Rectal smooth muscle tissue (tissue), 1 donor: ENCODE measurements around the gene PRPF40B.

Experiments used
- H3K27ac ChIP-seq: one replicate; pipeline ENCODE4 v1.7.0; 2013; ENCODE audit warnings: low read depth, low read length, inconsistent platforms
- H3K27me3 ChIP-seq: one replicate; pipeline ENCODE4 v1.7.0; 2013; ENCODE audit warnings: low read length; ENCODE audit not compliant: control insufficient read depth, insufficient read depth
- H3K36me3 ChIP-seq: one replicate; pipeline ENCODE4 v1.7.0; 2013; ENCODE audit warnings: low read length; ENCODE audit not compliant: control insufficient read depth, insufficient read depth
- H3K4me1 ChIP-seq: one replicate; pipeline ENCODE4 v1.7.0; 2013; ENCODE audit warnings: low read length; ENCODE audit not compliant: control insufficient read depth, insufficient read depth
- H3K4me3 ChIP-seq: one replicate; pipeline ENCODE4 v1.7.0; 2013; ENCODE audit warnings: low read length
- H3K9ac ChIP-seq: one replicate; pipeline ENCODE4 v1.7.0; 2013; ENCODE audit warnings: low read length

PRPF40B gene

DNA sequence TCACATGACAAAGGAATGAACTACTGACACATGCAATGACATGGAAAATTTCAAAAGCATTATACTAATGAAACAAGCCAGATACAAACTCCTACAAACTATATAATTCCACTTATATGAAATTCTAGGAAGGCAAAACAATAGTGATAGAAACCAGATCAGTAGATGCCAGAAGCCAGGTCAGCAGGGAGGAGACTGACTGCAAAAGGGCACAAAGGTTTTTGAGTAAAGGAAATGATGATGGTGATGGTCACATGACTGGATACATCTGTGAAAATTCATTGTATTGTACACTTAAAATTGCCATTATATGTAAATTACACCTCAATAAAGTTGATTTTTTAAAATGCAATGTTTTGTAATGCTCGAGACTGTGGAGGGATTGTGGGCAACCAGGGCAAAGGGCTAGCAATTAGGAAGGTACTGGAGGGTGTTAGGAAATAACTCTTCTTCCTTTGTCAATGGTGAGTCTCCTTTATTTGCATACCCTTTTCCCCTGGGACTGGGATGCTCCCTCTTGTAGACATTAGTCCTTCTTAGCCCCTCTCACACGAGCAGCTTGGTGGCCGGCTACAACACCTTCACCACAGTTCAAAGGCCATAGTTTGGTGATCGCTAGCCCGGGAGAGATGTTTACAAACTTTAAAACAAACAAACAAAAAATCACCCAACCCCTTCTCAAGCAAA, 6.7 kb upstream of the PRPF40B start:
- H3K9ac ChIP-seq: no peak overlapping the region
- peaks cover 2% of the 10 kb centered on the region for H3K4me1 ChIP-seq
- no peak overlapping the region for H3K27ac ChIP-seq
- H3K27me3 ChIP-seq: no peaks in the 10 kb centered on the region
- H3K36me3 ChIP-seq: no peaks in the 10 kb centered on the region
- no peak overlapping the region for H3K4me3 ChIP-seq

- Histone ChIP-seq H3K27me3 (no peaks in the 10 kb centered on the region), H3K9ac (no peak overlapping the region), H3K4me3 (no peak overlapping the region), H3K27ac (no peak overlapping the region), H3K36me3 (no peaks in the 10 kb centered on the region), H3K4me1 (peaks cover 11% of the 10 kb centered on the region)
These were observed 4.8 kb upstream of the PRPF40B start for GRCh38 chr12:49618576-49618975.

GRCh38 chr12:49619286-49619685, 4.1 kb upstream of the PRPF40B start:
- Histone ChIP-seq H3K27me3 (no peaks in the 10 kb centered on the region), H3K4me3 (no peak overlapping the region), H3K36me3 (no peaks in the 10 kb centered on the region), H3K9ac (no peak overlapping the region), H3K4me1 (peaks cover 11% of the 10 kb centered on the region), H3K27ac (no peak overlapping the region)

DNA sequence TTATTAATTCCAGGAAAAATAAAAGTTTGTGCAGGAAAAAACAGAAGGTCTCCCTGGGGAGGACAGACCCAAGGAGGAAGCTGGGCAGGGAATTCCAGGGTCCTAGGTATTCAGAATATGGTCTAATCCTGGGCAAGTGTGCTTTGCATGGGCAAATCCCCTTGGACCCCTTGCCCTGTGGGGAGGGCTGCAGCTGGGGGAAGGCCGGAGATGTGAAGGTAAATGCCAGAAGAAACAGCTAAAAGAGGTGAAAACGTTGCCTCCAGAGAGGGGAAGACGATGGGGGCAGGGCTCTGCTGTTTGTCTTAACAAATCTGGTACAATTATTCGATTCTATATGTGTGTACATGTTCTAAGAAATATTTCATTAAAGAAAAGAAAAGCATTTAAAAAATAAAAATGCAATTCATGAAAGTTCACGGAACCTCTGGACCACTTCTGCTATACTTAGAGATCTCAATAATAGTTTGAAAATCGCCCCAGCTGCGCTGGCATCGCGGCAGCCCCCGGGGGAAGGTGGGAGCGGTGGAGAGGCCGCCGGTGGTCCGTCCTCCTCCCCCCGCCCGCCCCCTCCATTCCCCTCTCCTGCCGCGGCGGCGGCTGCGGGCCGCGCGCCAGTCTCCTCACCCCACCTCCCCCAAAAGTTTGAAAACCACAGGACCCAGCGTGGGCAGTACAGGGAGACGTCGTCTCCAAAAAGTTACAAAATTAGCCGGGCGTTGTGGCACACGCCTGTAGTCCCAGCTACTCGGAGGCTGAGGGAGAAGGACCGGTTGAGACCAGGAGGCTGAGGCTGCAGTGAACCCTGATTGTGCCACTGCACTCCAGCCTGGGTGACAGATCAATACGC, 1.5 kb upstream of the PRPF40B start:
- H3K36me3 ChIP-seq: no peaks in the 10 kb centered on the region
- H3K9ac ChIP-seq: peak overlapping the region; percentile 78
- peak overlapping the region; percentile 87 for H3K4me3 ChIP-seq
- no peaks in the 10 kb centered on the region for H3K27me3 ChIP-seq
- H3K27ac ChIP-seq: peak overlapping the region; percentile 94
- peaks cover 11% of the 10 kb centered on the region for H3K4me1 ChIP-seq

DNA sequence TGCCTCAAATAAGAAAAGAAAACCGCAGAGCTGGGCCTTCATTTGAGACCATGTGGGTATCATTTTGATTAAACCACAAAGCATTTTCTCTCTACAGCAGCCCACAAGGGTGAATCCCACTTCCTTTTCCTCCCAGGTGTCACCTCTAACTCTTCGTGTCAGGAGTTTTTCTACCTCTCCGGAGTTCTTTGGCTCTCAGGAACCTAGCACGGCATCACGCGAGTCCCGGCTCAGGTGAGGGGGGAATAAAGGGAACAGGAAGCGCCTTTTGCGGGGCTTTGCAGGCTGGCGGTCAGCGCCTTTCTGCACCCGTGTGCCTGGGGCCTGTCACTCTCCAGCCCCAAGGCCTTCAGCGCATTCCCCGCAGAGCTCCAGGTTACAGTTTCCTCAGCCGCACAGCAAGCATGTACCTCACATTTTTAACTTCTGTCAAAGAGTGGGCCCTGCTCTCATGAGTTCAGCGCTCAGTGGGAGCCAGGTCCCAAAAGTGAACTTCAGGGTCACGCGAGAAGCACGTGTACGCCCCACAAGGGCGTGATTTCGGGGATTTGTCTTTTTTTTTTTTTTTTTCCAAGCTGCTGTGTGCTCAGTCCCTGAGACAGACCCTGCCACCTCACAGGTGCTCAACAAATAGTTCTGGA, 740 bp upstream of the PRPF40B start:
- peak overlapping the region; percentile 87 for H3K4me3 ChIP-seq
- peak overlapping the region; percentile 94 for H3K27ac ChIP-seq
- H3K36me3 ChIP-seq: no peaks in the 10 kb centered on the region
- H3K27me3 ChIP-seq: no peaks in the 10 kb centered on the region
- H3K9ac ChIP-seq: peak overlapping the region; percentile 78
- H3K4me1 ChIP-seq: peaks cover 11% of the 10 kb centered on the region

DNA sequence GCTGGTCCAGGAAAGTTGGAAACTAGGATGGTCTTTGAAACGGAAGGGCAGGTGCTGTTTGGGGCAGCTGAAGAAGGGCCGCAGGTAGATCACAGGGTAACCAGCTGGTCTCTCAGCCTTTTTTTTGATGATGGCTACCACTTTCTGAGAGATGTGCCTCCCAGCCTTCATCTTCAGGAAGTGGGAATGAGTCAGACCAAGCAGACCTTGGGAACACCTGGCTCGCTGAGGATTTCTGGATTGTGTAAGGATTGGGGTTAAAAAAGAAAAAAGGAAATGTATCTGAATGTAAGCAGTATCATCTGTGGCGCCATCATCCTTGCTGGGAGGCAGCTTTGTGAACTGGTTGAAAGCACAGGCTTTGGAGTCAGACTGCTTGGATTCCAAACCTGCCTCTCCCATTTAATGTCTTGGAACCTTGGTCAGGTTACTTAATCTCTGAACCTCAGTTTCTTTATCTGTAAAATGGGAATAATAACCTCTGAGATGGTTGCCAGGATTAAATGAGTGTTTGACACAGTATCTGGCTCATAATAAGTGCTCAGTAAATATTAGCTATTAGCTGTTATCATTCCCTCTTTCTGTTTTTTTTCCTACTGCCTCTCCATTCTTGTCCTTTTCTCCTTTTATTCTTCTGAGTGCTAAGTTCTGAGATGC, 1.7 kb downstream of the PRPF40B start:
- no peak overlapping the region for H3K4me3 ChIP-seq
- no peaks in the 10 kb centered on the region for H3K27me3 ChIP-seq
- no peaks in the 10 kb centered on the region for H3K36me3 ChIP-seq
- H3K9ac ChIP-seq: no peak overlapping the region
- H3K4me1 ChIP-seq: peaks cover 11% of the 10 kb centered on the region
- no peak overlapping the region for H3K27ac ChIP-seq

DNA sequence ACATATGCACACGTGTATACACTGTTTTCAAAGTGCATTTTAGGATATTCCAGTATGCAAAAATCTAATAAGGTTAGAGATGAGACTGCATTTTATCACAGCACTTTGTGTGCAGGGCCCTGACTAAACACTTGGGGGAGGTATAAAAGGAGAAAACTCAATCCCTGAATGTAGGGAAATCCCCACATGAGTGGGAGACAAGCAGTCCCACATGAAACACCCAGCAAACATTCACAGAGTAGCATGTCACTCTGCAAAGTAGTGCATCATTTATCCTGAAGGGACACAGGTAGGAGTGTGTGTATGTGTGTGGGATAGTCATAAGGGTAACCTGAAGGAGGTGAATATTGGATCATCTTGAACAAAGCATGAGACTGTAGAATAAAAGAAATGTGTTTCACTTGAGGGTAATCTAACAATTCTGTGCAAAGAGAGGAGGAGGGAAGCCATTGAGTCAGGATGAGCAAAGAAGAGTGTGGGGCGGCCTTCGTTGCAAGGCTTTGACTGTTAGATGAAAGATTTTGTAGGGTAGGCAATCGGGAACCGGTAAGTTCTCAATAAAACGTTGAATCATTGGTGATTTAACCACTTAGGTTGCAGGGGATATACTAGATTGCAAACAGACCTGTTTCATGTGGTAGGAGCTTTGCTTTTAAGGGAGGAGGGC, 2.9 kb downstream of the PRPF40B start:
- Histone ChIP-seq H3K4me1 (peaks cover 11% of the 10 kb centered on the region), H3K36me3 (no peaks in the 10 kb centered on the region), H3K9ac (no peak overlapping the region), H3K4me3 (no peak overlapping the region), H3K27ac (no peak overlapping the region), H3K27me3 (no peaks in the 10 kb centered on the region)

DNA sequence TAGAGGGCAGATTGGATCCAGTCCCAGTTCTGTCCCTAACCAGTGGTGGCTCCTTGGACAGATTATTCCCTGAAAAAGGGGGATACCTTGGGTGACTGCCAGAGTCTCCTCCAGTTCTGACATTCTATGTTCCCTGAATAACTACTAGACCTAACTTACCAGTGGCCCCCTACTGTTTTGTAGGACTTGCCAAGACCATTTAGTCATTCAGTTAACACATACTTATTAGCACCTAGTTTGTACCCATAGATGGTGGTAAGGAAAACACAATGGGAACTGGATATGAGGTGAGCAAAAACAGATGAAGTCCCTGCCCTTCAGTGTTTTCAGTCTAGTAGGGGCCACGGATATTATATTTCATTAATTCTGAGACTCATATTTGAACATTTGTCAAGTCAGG, 3.5 kb downstream of the PRPF40B start:
- Histone ChIP-seq H3K27ac (no peak overlapping the region), H3K36me3 (no peaks in the 10 kb centered on the region), H3K27me3 (no peaks in the 10 kb centered on the region), H3K9ac (no peak overlapping the region), H3K4me3 (no peak overlapping the region), H3K4me1 (peaks cover 8% of the 10 kb centered on the region)

DNA sequence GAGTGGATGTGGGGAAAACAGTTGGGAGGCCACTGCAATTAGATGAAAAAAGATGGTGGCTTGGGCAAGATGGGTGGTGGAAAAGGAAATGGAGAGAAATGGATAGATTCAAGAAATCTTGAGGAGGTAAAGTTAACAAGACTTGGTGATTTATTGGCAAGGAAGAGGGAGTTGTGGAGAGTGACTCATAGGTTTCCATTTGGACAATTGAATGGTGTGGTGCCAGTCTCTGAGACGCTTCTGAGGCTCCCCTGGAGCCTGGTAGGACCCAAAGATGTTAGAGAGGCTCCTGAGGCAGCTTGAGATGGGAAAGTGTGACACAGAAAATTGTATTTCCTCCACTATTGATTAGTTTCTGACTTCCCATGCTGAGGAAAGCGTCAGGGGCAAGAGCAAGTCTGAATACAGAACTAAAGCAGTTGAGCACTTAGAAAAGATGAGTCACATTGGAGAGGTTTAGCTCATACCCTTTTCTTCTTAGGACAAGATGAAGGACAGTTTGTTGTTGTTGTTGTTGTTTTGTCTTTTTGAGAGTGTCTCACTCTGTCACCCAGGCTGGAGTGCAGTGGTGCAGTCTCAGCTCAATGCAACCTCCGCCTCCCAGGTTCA, 4.5 kb downstream of the PRPF40B start:
- Histone ChIP-seq H3K27ac (no peak overlapping the region), H3K27me3 (no peaks in the 10 kb centered on the region), H3K36me3 (no peaks in the 10 kb centered on the region), H3K9ac (no peak overlapping the region), H3K4me1 (peaks cover under 1% of the 10 kb centered on the region), H3K4me3 (no peak overlapping the region)

DNA sequence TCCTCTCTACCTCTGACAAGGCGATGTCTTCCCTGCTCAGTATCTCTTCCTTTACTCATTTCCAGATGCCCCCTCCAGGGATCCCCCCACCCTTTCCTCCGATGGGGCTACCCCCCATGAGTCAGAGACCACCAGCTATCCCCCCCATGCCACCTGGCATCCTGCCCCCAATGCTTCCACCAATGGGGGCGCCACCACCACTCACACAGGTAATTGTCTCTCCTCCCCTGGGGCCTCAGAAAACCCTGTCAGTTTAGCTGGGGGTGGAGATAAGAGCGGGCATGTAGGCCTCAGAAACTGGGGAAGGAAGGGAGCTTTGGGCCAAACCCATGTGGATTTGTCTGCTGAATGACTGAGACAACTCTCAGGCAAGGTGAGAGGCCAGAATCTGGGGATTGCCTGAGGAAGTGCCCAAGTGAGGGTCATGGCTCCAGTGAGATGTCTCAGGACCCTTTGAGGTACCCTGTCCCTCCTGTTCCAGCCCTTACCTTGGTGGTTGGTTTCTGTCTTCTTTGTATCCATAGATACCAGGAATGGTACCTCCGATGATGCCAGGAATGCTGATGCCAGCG, 8.1 kb downstream of the PRPF40B start:
- H3K27ac ChIP-seq: no peak overlapping the region
- H3K36me3 ChIP-seq: no peaks in the 10 kb centered on the region
- H3K27me3 ChIP-seq: no peaks in the 10 kb centered on the region
- no peak overlapping the region for H3K4me3 ChIP-seq
- no peak overlapping the region for H3K9ac ChIP-seq
- no peaks in the 10 kb centered on the region for H3K4me1 ChIP-seq

DNA sequence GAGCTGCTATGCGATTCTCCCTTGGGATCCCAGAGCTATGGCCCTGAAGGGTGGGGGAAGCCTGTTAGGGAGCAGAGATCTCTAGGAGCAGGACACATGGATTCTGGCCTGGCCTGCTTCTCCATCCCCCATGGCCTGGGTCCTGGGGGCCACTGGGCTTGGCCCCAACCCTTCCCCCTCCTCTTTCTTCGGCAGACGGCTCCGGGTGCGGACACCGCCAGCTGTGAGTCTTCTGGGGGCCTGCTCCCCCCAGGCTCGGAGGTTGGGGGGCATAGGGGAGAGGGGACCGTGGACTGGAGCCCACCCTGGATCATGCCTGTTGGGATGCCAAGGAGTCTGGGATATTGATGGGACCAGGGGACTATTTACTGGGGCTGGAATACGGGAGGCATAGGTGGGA, 9.0 kb downstream of the PRPF40B start:
- Histone ChIP-seq H3K4me3 (no peak overlapping the region), H3K27ac (no peak overlapping the region), H3K36me3 (no peaks in the 10 kb centered on the region), H3K4me1 (peaks cover 8% of the 10 kb centered on the region), H3K27me3 (no peaks in the 10 kb centered on the region), H3K9ac (no peak overlapping the region)
